Measurements from ENCODE around the gene AMOTL2.

AMOTL2 gene

GRCh38 chr3:134315286-134316106, 58.8 kb downstream of the AMOTL2 start:
- DNase-seq (ENCODE audit: low read depth), result no peak

- DNase-seq (ENCODE audit: low read depth), result no peak
Measured at GRCh38 chr3:134314588-134315285, 59.5 kb downstream of the AMOTL2 start.

GRCh38 chr3:134313847-134314587, 60.2 kb downstream of the AMOTL2 start:
- no peak for DNase-seq (ENCODE audit: low read depth)

- DNase-seq (ENCODE audit: low read depth), result no peak
Measured at GRCh38 chr3:134312873-134313846, 61.1 kb downstream of the AMOTL2 start.

- no peak for DNase-seq (ENCODE audit: low read depth)
Measured at GRCh38 chr3:134312072-134312872, 62.0 kb downstream of the AMOTL2 start.

- DNase-seq (ENCODE audit: low read depth), result no peak
Measured at GRCh38 chr3:134311693-134312071, 62.6 kb downstream of the AMOTL2 start.

- no peak for DNase-seq (ENCODE audit: low read depth)
Measured at GRCh38 chr3:134311265-134311664, 63.0 kb downstream of the AMOTL2 start.

- DNase-seq (ENCODE audit: low read depth), result no peak
Measured at GRCh38 chr3:134309987-134310700, 64.1 kb downstream of the AMOTL2 start.

- no peak for DNase-seq (ENCODE audit: low read depth)
Measured at GRCh38 chr3:134308350-134308891, 65.8 kb downstream of the AMOTL2 start.

- no peak for DNase-seq (ENCODE audit: low read depth)
Measured at GRCh38 chr3:134307425-134307824, 66.8 kb downstream of the AMOTL2 start.

- no peak for DNase-seq (ENCODE audit: low read depth)
Measured at GRCh38 chr3:134306320-134306719, 67.9 kb downstream of the AMOTL2 start.

Data from HS-5 (cell line).